Astrocyte of the cerebellum (primary cell): ENCODE results near the gene SLC1A4.
"Not testable (repeated sequence)": the region's sequence is repeated elsewhere in the genome, so short reads cannot be mapped to it uniquely, and the experiment has no call there.

Experiments
- DNase-seq: peaks from one replicate; pipeline ENCODE4 v3.0.0-alpha.2; 2011; ENCODE audit warnings: low read depth
- H3K4me3 ChIP-seq: 2 replicates; pipeline ENCODE4 v1.5.1; 2011; ENCODE audit warnings: mild to moderate bottlenecking, low read depth, low read length, moderate library complexity
- in situ Hi-C: cut with HindIII; loops from 2 replicates; pipeline ENCODE4 v1.10.0; 2017; ENCODE audit warnings: low sequenced_read_pairs
- TF ChIP-seq, protein P1 (sequence below): IDR thresholded peaks from 2 replicates; pipeline ENCODE4 v1.5.1; 2012; ENCODE audit warnings: low read length, low read depth, moderate library complexity, mild to moderate bottlenecking; ENCODE audit errors: missing control alignments

Gene SLC1A4

DNA sequence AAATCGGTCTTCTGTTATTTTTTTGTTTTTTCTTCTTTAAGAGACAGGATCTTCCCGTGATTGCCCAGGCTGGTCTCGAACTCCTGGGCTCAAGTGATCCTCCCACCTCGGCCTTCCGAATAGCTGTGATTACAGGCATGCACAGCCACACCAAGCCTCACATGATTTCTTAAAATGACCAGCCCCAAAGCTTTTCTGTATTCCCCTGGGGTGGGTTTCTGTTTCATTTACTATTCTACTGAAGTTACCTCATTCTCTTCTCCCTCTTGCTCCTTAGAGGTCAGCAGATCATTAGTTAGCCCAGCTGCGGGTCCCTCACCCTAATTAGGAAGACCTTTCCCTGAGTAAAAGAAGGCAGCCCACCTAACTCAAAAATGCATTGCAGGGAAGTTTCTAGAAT, 27.6 kb downstream of the SLC1A4 start:
- in situ Hi-C loops = no loop called here
- H3K4me3 ChIP-seq = no peak overlapping the region
- TF ChIP-seq, protein P1, sequence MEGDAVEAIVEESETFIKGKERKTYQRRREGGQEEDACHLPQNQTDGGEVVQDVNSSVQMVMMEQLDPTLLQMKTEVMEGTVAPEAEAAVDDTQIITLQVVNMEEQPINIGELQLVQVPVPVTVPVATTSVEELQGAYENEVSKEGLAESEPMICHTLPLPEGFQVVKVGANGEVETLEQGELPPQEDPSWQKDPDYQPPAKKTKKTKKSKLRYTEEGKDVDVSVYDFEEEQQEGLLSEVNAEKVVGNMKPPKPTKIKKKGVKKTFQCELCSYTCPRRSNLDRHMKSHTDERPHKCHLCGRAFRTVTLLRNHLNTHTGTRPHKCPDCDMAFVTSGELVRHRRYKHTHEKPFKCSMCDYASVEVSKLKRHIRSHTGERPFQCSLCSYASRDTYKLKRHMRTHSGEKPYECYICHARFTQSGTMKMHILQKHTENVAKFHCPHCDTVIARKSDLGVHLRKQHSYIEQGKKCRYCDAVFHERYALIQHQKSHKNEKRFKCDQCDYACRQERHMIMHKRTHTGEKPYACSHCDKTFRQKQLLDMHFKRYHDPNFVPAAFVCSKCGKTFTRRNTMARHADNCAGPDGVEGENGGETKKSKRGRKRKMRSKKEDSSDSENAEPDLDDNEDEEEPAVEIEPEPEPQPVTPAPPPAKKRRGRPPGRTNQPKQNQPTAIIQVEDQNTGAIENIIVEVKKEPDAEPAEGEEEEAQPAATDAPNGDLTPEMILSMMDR = no peak
- DNase-seq = no peak

DNA sequence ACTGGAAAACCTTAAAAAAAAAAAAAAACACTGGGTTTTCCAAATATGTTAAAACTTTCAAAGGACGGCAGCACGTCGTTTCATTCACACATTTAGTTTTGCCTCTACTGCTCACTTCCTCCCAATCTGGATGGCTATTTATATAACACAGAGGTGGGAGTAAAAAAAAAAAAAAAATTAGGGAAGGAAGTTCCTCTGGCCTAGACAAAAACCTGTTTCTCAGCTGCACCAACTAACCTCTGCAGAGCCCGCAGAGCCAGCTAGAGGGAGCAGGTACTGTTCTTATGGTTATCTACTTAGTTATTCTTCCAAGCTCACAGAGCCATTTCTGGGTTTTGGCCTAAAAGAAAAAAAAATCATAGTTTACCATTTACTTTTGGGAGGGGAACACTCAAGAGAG, 28.1 kb downstream of the SLC1A4 start:
- no peak overlapping the region for H3K4me3 ChIP-seq
- in situ Hi-C loops = no loop called here
- no peak for DNase-seq
- TF ChIP-seq, protein P1 = peak; percentile 31

- in situ Hi-C loops = no loop called here
- DNase-seq = no peak
- no peak overlapping the region for H3K4me3 ChIP-seq
- TF ChIP-seq, protein P1 = no peak
Observed at GRCh38 chr2:65018141-65018582, 29.0 kb downstream of the SLC1A4 start.

- no peak for DNase-seq
- in situ Hi-C loops = no loop called here
- no peak overlapping the region for H3K4me3 ChIP-seq
- TF ChIP-seq, protein P1 = no peak
Observed at GRCh38 chr2:65019010-65019409, 29.8 kb downstream of the SLC1A4 start.

DNA sequence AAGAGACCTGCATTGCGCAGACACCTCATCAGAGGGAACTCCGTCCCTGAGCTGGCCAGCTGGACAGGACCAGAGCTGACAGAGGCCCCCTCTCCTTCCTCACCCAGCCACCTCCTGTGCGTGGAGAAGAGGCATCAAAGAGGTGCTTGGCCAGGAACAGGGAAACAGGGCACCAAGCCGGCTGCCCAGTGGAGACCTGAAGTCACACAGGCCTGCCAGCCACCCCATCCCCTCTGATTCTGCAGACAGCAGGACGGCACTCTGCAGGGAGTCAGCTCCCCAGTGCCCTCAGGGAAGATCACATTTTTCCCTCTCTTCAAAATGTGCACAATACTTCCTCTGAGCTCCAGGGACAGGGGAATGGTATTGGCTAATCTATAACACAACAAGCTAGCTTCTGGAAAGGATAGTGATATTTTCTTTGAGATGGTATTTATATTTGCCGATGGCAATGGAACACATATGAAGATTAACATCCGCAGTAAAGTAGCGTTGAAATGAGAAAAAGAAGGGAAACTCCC, 30.5 kb downstream of the SLC1A4 start:
- no peak overlapping the region for H3K4me3 ChIP-seq
- TF ChIP-seq, protein P1 = no peak
- in situ Hi-C loops = no loop called here
- DNase-seq = no peak

DNA sequence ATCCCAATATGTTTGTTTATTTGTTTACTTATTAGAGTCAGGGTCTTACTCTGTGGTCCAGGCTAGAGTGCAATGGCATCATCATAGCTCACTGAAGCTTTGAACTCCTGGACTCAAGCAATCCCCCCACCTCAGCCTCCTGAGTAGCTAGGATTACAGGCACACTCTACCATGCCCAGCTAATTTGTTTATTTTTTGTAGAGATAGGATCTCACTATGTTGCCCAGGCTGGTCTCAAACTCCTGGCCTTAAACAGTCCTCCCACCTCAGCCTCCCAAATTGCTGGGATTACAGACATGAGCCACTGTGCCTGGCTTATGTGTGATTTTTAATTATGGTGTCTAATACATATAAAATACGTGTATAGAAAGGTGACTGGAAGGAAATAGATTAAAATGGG, 31.1 kb downstream of the SLC1A4 start:
- DNase-seq, in situ Hi-C loops, H3K4me3 ChIP-seq: not testable (repeated sequence)

DNA sequence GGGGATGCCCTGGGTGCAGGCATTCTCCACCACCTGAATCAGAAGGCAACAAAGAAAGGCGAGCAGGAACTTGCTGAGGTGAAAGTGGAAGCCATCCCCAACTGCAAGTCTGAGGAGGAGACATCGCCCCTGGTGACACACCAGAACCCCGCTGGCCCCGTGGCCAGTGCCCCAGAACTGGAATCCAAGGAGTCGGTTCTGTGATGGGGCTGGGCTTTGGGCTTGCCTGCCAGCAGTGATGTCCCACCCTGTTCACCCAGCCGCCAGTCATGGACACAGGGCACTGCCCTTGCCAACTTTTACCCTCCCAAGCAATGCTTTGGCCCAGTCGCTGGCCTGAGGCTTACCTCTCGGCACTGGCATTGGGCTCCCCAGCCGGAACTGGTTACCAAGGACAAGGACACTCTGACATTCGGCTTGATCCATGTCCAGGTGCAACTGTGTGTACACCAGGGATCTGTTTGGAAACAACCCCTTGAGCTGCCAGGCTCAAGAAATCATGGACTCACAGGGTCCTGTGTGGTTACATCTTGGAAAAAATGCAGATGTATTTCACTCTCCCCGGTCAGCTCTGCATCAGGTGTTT, 31.8 kb downstream of the SLC1A4 start:
- DNase-seq = no peak
- no peak overlapping the region for H3K4me3 ChIP-seq
- TF ChIP-seq, protein P1 = no peak
- in situ Hi-C loops = no loop called here
